GM23338 (cell line): ENCODE data around the gene ANAPC2. TPM values are rescaled to one million over a fixed set of nuclear protein-coding genes. Genes with fewer than 3 reads are reported as not detected.
A peak's percentile ranks its signal among the peaks of the same experiment; 100 is the strongest.

Source experiments
- ATAC-seq: fragments of 200-7000 bp; cut with Tn5 transposase; 3 replicates; pipeline ENCODE4 v1.9.1; 2020
- DNase-seq: peaks from one replicate; pipeline ENCODE4 v3.0.0-alpha.2; 2015; ENCODE audit warnings: low spot score
- H2AFZ ChIP-seq: fragments of 200-600 bp; sonication (generic); 2 replicates; pipeline ENCODE4 v1.8.0; 2016; ENCODE audit warnings: antibody characterized with exemption, mild to moderate bottlenecking, moderate library complexity
- H3F3A ChIP-seq: fragments of 200-600 bp; sonication (generic); replicated peaks from 2 replicates; pipeline ENCODE4 v1.8.0; 2017; ENCODE audit warnings: antibody characterized with exemption, mixed run types, low read depth
- H3K27ac ChIP-seq: fragments of 200-600 bp; sonication (generic); 2 replicates; pipeline ENCODE4 v1.6.1; 2016; ENCODE audit warnings: low read depth
- H3K27me3 ChIP-seq: fragments of 200-600 bp; sonication (generic); 2 replicates; pipeline ENCODE4 v1.8.0; 2016; ENCODE audit warnings: mild to moderate bottlenecking, mixed run types, moderate library complexity; ENCODE audit not compliant: insufficient read depth
- H3K36me3 ChIP-seq: fragments of 200-600 bp; sonication (generic); 2 replicates; pipeline ENCODE4 v1.8.0; 2016; ENCODE audit warnings: mild to moderate bottlenecking; ENCODE audit not compliant: insufficient read depth
- H3K4me1 ChIP-seq: fragments of 200-600 bp; sonication (generic); 2 replicates; pipeline ENCODE4 v1.8.0; 2016; ENCODE audit warnings: mild to moderate bottlenecking, moderate library complexity; ENCODE audit not compliant: insufficient read depth
- H3K4me2 ChIP-seq: fragments of 200-600 bp; sonication (generic); 2 replicates; pipeline ENCODE4 v1.7.1; 2017; ENCODE audit warnings: mixed run types
- H3K4me3 ChIP-seq: fragments of 200-600 bp; sonication (generic); 2 replicates; pipeline ENCODE4 v1.6.1; 2016; ENCODE audit warnings: mixed run types
- H3K79me2 ChIP-seq: fragments of 200-600 bp; sonication (generic); replicated peaks from 2 replicates; pipeline ENCODE4 v1.8.0; 2017; ENCODE audit warnings: mild to moderate bottlenecking; ENCODE audit not compliant: insufficient read depth
- H3K9me2 ChIP-seq: fragments of 200-600 bp; sonication (generic); 2 replicates; pipeline ENCODE4 v1.8.0; 2017; ENCODE audit not compliant: insufficient read depth
- H4K20me1 ChIP-seq: fragments of 200-600 bp; sonication (generic); replicated peaks from 2 replicates; pipeline ENCODE4 v1.8.0; 2017; ENCODE audit warnings: mild to moderate bottlenecking; ENCODE audit not compliant: insufficient read depth
- H3K27ac Mint-ChIP-seq: 2 replicates; pipeline ENCODE4 v1.8.0; 2020; ENCODE audit warnings: inconsistent platforms, mild to moderate bottlenecking, moderate library complexity, mixed read lengths
- H3K27me3 Mint-ChIP-seq: 3 replicates; pipeline ENCODE4 v1.8.0; 2022; ENCODE audit warnings: low read depth, mild to moderate bottlenecking, moderate library complexity, mixed read lengths, inconsistent platforms; ENCODE audit not compliant: insufficient read depth, poor library complexity
- H3K36me3 Mint-ChIP-seq: 3 replicates; pipeline ENCODE4 v1.8.0; 2021; ENCODE audit warnings: low read depth, mild to moderate bottlenecking, inconsistent platforms, moderate library complexity, mixed read lengths
- H3K4me1 Mint-ChIP-seq: 3 replicates; pipeline ENCODE4 v1.8.0; 2020; ENCODE audit warnings: mild to moderate bottlenecking, inconsistent platforms, mixed read lengths
- H3K4me3 Mint-ChIP-seq: 3 replicates; pipeline ENCODE4 v1.8.0; 2021; ENCODE audit warnings: moderate library complexity, mild to moderate bottlenecking, inconsistent platforms, mixed read lengths
- H3K9me3 Mint-ChIP-seq: 3 replicates; pipeline ENCODE4 v1.8.0; 2020; ENCODE audit warnings: moderate library complexity, mild to moderate bottlenecking, inconsistent platforms, mixed read lengths
- CREB1 ChIP-seq: fragments of 250-450 bp; sonication (Bioruptor Pico); IDR thresholded peaks from 2 replicates; pipeline ENCODE4 v1.5.0; 2020; ENCODE audit warnings: low read depth, mild to moderate bottlenecking, moderate library complexity
- EZH2 ChIP-seq: fragments of 200-600 bp; sonication (generic); IDR thresholded peaks from one replicate; pipeline ENCODE4 v1.8.0; 2017; ENCODE audit warnings: antibody characterized with exemption, mild to moderate bottlenecking, low read depth; ENCODE audit not compliant: unreplicated experiment
- EZH2phosphoT487 ChIP-seq: fragments of 200-600 bp; sonication (generic); IDR thresholded peaks from one replicate; pipeline ENCODE4 v1.8.1; 2018; ENCODE audit warnings: antibody characterized with exemption; ENCODE audit not compliant: unreplicated experiment
- JUNB ChIP-seq: IDR thresholded peaks from one replicate; pipeline ENCODE4 v1.6.1; 2016; ENCODE audit warnings: antibody characterized with exemption; ENCODE audit not compliant: unreplicated experiment
- NANOG ChIP-seq: IDR thresholded peaks from 2 replicates; pipeline ENCODE4 v1.6.1; 2016; ENCODE audit warnings: antibody characterized with exemption, borderline replicate concordance
- POLR2AphosphoS5 ChIP-seq: IDR thresholded peaks from 2 replicates; pipeline ENCODE4 v1.6.1; 2016; ENCODE audit warnings: antibody characterized with exemption, low read depth
- STAT1 ChIP-seq: IDR thresholded peaks from one replicate; pipeline ENCODE4 v1.6.1; 2016; ENCODE audit warnings: antibody characterized with exemption; ENCODE audit not compliant: unreplicated experiment
- ZNF114 ChIP-seq: fragments of 250-450 bp; sonication (Bioruptor Pico); IDR thresholded peaks from 2 replicates; pipeline ENCODE4 v1.5.0; 2020; ENCODE audit warnings: mild to moderate bottlenecking, moderate library complexity
- ZNF331 ChIP-seq: fragments of 250-450 bp; sonication (Bioruptor Pico); IDR thresholded peaks from 2 replicates; pipeline ENCODE4 v1.5.0; 2020; ENCODE audit warnings: low read depth, mild to moderate bottlenecking, moderate library complexity
- polyA plus RNA-seq: library from polyadenylated mRNA; unstranded; fragments of >200 nt; fragmentation: Nextera tagmentation; extraction: Ambion mirVana; gene quantifications from 2 replicates; pipeline ENCODE4 v1.2.1, GENCODE V29; 2016
- total RNA-seq: library from RNA; depleted of rRNA; stranded (reverse); fragments of >200 nt; shearing (Covaris generic); gene quantifications from 2 replicates; pipeline ENCODE4 v1.2.3, GENCODE V29; 2014
- TF ChIP-seq, protein P1 (sequence below): IDR thresholded peaks from 2 replicates; pipeline ENCODE4 v1.6.1; 2016; ENCODE audit warnings: antibody characterized with exemption
- TF ChIP-seq, protein P2 (sequence below): fragments of 250-450 bp; sonication (Bioruptor Pico); IDR thresholded peaks from 2 replicates; pipeline ENCODE4 v1.5.0; 2020; ENCODE audit warnings: mild to moderate bottlenecking, moderate library complexity

ANAPC2 gene
- total and polyA plus RNA-seq, 2 experiments from 2014 or later = 16.4 to 42.9 TPM

DNA sequence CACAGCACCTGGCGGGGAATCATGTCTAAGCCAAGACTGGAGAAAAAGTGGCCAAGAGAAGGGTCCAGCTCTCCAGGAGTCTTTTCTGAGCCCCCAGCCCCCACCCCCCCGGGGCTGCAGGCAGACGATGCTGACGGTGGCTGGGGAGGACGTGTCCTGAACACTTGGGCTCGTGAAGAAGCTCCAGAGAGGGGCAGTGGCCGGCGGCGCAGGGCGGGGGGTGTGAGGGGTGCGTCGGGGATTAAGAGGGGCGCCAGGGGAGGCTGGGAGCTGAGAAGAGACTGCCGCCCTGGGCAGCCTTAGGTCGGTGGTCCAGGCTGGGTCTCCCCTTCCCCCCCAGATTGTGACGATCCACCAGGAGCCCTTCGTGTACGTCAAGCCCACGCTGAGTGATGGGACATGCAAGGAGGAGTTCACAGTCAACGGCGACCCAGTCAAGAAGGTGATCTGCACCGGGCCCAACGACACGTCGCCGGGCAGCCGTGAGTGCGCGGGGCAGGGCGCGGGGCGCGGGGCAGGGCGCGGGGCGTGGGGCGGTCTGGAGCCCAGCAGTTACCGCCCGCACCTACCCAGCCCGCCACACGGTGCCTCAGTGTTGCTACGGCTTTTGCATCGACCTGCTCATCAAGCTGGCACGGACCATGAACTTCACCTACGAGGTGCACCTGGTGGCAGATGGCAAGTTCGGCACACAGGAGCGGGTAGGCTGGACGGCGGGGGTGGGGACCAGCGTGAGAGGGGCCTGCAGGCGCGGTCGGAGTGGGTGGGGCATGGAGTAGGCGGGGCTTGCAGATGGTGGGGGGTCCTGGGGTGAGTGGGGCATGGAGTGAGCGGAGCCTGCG is 27.4 kb downstream of the ANAPC2 start:
- no peak overlapping the region for H2AFZ ChIP-seq
- H3K27ac Mint-ChIP-seq = no peak overlapping the region
- no peaks in the 10 kb centered on the region for H4K20me1 ChIP-seq
- H3K4me3 Mint-ChIP-seq = no peak overlapping the region
- H3K4me2 ChIP-seq = peak overlapping the region; percentile 51; the same call in 1 of the 2 replicates
- peaks cover 2% of the 10 kb centered on the region; the same call in 1 of the 2 replicates for H3K4me1 ChIP-seq
- ATAC-seq (peak; percentile 18), DNase-seq (peak; percentile 84)
- H3K4me3 ChIP-seq = peak overlapping the region; percentile 40; the same call in 1 of the 2 replicates
- no peak overlapping the region for H3K27ac ChIP-seq
- no peaks in the 10 kb centered on the region for H3K79me2 ChIP-seq
- peaks cover 83% of the 10 kb centered on the region for H3K27me3 ChIP-seq
- H3K4me1 Mint-ChIP-seq = no peaks in the 10 kb centered on the region; the same call in 2 of the 3 replicates
- H3F3A ChIP-seq = peaks cover 4% of the 10 kb centered on the region; the same call in 1 of the 2 replicates
- H3K9me2 ChIP-seq = no peaks in the 10 kb centered on the region
- H3K36me3 Mint-ChIP-seq = no peaks in the 10 kb centered on the region
- no peaks in the 10 kb centered on the region for H3K9me3 Mint-ChIP-seq
- H3K36me3 ChIP-seq = no peaks in the 10 kb centered on the region
- peaks cover 88% of the 10 kb centered on the region for H3K27me3 Mint-ChIP-seq
- TF ChIP-seq EZH2 (no peak), ZNF331 (CRISPR knock-in tag) (no peak)

DNA sequence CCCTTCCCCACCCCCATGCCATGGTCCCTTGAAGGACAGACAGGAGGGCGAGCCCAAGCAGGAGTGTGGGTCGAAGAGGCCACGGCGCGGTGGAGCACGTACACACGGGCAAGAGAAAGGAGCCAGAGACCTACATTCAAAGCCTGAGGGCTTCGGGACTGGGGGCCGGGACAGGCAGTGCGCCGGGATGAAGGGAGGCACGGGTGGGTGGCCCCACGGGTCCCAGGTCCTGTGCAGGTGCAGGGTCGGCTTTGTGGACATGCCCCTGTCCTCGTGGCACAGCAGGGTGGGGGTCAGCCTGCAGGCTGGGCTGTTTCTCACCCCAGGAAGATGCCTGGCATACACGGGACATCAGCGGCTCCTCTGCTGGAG is 28.3 kb downstream of the ANAPC2 start:
- no peak overlapping the region for H3K4me3 ChIP-seq
- H3K4me2 ChIP-seq = no peak overlapping the region
- no peak overlapping the region for H3K27ac ChIP-seq
- Mint-ChIP-seq H3K4me3 (no peak overlapping the region), H3K27me3 (peaks cover 89% of the 10 kb centered on the region), H3K9me3 (no peaks in the 10 kb centered on the region; the same call in 2 of the 3 replicates), H3K4me1 (no peaks in the 10 kb centered on the region; the same call in 1 of the 3 replicates), H3K27ac (no peak overlapping the region), H3K36me3 (no peaks in the 10 kb centered on the region)
- no peaks in the 10 kb centered on the region for H3K36me3 ChIP-seq
- ATAC-seq (no peak), DNase-seq (no peak)
- no peaks in the 10 kb centered on the region for H3K9me2 ChIP-seq
- H3K79me2 ChIP-seq = no peaks in the 10 kb centered on the region
- no peak overlapping the region for H2AFZ ChIP-seq
- H3K4me1 ChIP-seq = peaks cover 2% of the 10 kb centered on the region; the same call in 1 of the 2 replicates
- H3F3A ChIP-seq = peaks cover 4% of the 10 kb centered on the region; the same call in 1 of the 2 replicates
- peaks cover 85% of the 10 kb centered on the region for H3K27me3 ChIP-seq
- H4K20me1 ChIP-seq = no peaks in the 10 kb centered on the region
- no peak for TF ChIP-seq POLR2AphosphoS5
- TF ChIP-seq EZH2 = no peak
- TF ChIP-seq CREB1 (CRISPR knock-in tag) = no peak
- no peak for TF ChIP-seq NANOG
- no peak for TF ChIP-seq STAT1
- no peak for TF ChIP-seq ZNF114
- TF ChIP-seq EZH2phosphoT487 = no peak
- TF ChIP-seq, protein P1, sequence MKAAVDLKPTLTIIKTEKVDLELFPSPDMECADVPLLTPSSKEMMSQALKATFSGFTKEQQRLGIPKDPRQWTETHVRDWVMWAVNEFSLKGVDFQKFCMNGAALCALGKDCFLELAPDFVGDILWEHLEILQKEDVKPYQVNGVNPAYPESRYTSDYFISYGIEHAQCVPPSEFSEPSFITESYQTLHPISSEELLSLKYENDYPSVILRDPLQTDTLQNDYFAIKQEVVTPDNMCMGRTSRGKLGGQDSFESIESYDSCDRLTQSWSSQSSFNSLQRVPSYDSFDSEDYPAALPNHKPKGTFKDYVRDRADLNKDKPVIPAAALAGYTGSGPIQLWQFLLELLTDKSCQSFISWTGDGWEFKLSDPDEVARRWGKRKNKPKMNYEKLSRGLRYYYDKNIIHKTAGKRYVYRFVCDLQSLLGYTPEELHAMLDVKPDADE = no peak
- no peak for TF ChIP-seq JUNB
- TF ChIP-seq, protein P2, sequence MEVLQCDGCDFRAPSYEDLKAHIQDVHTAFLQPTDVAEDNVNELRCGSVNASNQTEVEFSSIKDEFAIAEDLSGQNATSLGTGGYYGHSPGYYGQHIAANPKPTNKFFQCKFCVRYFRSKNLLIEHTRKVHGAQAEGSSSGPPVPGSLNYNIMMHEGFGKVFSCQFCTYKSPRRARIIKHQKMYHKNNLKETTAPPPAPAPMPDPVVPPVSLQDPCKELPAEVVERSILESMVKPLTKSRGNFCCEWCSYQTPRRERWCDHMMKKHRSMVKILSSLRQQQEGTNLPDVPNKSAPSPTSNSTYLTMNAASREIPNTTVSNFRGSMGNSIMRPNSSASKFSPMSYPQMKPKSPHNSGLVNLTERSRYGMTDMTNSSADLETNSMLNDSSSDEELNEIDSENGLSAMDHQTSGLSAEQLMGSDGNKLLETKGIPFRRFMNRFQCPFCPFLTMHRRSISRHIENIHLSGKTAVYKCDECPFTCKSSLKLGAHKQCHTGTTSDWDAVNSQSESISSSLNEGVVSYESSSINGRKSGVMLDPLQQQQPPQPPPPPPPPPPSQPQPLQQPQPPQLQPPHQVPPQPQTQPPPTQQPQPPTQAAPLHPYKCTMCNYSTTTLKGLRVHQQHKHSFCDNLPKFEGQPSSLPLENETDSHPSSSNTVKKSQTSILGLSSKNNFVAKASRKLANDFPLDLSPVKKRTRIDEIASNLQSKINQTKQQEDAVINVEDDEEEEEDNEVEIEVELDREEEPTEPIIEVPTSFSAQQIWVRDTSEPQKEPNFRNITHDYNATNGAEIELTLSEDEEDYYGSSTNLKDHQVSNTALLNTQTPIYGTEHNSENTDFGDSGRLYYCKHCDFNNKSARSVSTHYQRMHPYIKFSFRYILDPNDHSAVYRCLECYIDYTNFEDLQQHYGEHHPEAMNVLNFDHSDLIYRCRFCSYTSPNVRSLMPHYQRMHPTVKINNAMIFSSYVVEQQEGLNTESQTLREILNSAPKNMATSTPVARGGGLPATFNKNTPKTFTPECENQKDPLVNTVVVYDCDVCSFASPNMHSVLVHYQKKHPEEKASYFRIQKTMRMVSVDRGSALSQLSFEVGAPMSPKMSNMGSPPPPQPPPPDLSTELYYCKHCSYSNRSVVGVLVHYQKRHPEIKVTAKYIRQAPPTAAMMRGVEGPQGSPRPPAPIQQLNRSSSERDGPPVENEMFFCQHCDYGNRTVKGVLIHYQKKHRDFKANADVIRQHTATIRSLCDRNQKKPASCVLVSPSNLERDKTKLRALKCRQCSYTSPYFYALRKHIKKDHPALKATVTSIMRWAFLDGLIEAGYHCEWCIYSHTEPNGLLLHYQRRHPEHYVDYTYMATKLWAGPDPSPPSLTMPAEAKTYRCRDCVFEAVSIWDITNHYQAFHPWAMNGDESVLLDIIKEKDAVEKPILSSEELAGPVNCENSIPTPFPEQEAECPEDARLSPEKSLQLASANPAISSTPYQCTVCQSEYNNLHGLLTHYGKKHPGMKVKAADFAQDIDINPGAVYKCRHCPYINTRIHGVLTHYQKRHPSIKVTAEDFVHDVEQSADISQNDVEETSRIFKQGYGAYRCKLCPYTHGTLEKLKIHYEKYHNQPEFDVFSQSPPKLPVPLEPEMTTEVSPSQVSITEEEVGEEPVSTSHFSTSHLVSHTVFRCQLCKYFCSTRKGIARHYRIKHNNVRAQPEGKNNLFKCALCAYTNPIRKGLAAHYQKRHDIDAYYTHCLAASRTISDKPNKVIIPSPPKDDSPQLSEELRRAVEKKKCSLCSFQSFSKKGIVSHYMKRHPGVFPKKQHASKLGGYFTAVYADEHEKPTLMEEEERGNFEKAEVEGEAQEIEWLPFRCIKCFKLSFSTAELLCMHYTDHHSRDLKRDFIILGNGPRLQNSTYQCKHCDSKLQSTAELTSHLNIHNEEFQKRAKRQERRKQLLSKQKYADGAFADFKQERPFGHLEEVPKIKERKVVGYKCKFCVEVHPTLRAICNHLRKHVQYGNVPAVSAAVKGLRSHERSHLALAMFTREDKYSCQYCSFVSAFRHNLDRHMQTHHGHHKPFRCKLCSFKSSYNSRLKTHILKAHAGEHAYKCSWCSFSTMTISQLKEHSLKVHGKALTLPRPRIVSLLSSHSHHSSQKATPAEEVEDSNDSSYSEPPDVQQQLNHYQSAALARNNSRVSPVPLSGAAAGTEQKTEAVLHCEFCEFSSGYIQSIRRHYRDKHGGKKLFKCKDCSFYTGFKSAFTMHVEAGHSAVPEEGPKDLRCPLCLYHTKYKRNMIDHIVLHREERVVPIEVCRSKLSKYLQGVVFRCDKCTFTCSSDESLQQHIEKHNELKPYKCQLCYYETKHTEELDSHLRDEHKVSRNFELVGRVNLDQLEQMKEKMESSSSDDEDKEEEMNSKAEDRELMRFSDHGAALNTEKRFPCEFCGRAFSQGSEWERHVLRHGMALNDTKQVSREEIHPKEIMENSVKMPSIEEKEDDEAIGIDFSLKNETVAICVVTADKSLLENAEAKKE (CRISPR knock-in tag) = no peak
